Measurements from ENCODE around the gene DHX35. TPM values are rescaled to one million over a fixed set of nuclear protein-coding genes. Genes with fewer than 3 reads are reported as not detected.

Gene DHX35
- total RNA-seq, 3 donors from 2014 or later (not counting 1 experiment from before 2014, with no cell fraction given), result 8.8 to 11.4 (median 10.2) TPM

DNA sequence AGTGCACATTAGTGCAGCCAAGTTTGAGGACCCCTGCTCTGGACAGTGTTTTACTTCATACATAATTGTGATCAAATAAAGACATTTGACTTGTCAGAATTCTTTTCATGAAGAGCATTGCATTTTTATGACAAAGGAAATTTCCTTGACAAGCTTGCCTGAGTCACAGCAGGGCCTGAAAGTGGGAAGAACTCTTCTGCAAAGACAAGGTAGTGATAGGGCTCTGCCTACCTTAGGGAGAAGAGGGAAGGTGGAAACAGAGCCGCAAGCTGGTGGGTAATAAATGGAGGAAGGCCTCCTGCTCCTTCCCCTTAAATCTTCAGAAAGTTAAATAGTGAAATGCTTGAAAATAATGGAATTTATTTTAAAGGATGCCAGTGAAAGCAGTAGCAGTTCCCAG, 118.2 kb downstream of the DHX35 start:
- intact Hi-C loops (cut with micrococcal nuclease), result no loop called here
- H3K4me3 Mint-ChIP-seq, result no peak overlapping the region
- no peaks in the 10 kb centered on the region for H3K9me3 ChIP-seq (ENCODE audit: control insufficient read depth, insufficient read depth, low read length)
- H3K4me1 ChIP-seq (ENCODE audit: control insufficient read depth, insufficient read depth, low read length), result peaks cover 22% of the 10 kb centered on the region
- no peak for DNase-seq
- H3K9me3 Mint-ChIP-seq, result no peaks in the 10 kb centered on the region
- H3K27ac ChIP-seq (ENCODE audit: low read length), result no peak overlapping the region
- ATAC-seq, result no peak
- no peaks in the 10 kb centered on the region for H3K27me3 ChIP-seq (ENCODE audit: control insufficient read depth, insufficient read depth, low read length)
- no peaks in the 10 kb centered on the region for H3K36me3 Mint-ChIP-seq
- peaks cover 0 to 10% of the 10 kb centered on the region in 2 donors for H3K27me3 Mint-ChIP-seq (ENCODE audit: low read depth in 2 of 2)
- WGBS (ENCODE audit: insufficient coverage), result 100% methylated on average over 1 of the region's 1 CpG
- H3K36me3 ChIP-seq (ENCODE audit: control insufficient read depth, insufficient read depth, low read length), result no peaks in the 10 kb centered on the region
- H3K27ac Mint-ChIP-seq, result no peak overlapping the region
- no peak overlapping the region for H3K4me3 ChIP-seq (ENCODE audit: low read length)
- peaks cover 24 to 33% of the 10 kb centered on the region in 2 donors for H3K4me1 Mint-ChIP-seq
- TF ChIP-seq, protein P1, sequence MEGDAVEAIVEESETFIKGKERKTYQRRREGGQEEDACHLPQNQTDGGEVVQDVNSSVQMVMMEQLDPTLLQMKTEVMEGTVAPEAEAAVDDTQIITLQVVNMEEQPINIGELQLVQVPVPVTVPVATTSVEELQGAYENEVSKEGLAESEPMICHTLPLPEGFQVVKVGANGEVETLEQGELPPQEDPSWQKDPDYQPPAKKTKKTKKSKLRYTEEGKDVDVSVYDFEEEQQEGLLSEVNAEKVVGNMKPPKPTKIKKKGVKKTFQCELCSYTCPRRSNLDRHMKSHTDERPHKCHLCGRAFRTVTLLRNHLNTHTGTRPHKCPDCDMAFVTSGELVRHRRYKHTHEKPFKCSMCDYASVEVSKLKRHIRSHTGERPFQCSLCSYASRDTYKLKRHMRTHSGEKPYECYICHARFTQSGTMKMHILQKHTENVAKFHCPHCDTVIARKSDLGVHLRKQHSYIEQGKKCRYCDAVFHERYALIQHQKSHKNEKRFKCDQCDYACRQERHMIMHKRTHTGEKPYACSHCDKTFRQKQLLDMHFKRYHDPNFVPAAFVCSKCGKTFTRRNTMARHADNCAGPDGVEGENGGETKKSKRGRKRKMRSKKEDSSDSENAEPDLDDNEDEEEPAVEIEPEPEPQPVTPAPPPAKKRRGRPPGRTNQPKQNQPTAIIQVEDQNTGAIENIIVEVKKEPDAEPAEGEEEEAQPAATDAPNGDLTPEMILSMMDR (IDR thresholded peaks at IDR 0.05), result no peak

DNA sequence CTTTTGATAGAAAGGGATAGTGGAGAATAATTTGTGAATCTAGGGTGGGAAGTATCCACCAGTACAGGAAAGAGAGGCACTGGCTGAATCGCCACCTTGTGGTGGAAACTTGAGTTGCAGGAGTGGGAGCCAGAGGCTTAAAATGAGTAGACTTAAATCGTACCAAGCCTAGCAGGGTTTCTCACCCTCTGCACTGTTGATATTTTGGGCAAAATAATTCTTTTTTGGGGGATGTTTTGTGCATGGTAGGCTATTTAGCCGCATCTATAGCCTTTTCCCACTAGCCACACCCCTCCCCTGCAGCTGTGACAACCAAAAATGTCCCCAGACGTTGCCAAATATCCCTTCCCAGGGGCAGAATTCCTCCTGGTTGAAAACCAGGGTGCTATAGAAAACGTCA, 119.1 kb downstream of the DHX35 start:
- ATAC-seq (peak; percentile 67 to 74 (median 70)), DNase-seq (peak; percentile 76 to 87)
- Mint-ChIP-seq H3K4me1 (peaks cover 24 to 33% of the 10 kb centered on the region in 2 donors), H3K9me3 (no peaks in the 10 kb centered on the region), H3K4me3 (no peak overlapping the region), H3K36me3 (no peaks in the 10 kb centered on the region), H3K27me3 (ENCODE audit: low read depth in 2 of 2) (peaks cover 0 to 6% of the 10 kb centered on the region in 2 donors), H3K27ac (no peak overlapping the region)
- Histone ChIP-seq H3K4me1 (ENCODE audit: control insufficient read depth, insufficient read depth, low read length) (peaks cover 22% of the 10 kb centered on the region), H3K9me3 (ENCODE audit: control insufficient read depth, insufficient read depth, low read length) (no peaks in the 10 kb centered on the region), H3K4me3 (ENCODE audit: low read length) (no peak overlapping the region), H3K27ac (ENCODE audit: low read length) (no peak overlapping the region), H3K27me3 (ENCODE audit: control insufficient read depth, insufficient read depth, low read length) (no peaks in the 10 kb centered on the region), H3K36me3 (ENCODE audit: control insufficient read depth, insufficient read depth, low read length) (no peaks in the 10 kb centered on the region)
- 18% methylated on average over 5 of the region's 5 CpGs for WGBS (ENCODE audit: insufficient coverage)
- TF ChIP-seq, protein P1 (IDR thresholded peaks at IDR 0.05), result peak; percentile 94
- intact Hi-C loops (cut with micrococcal nuclease), result loop anchor here (1.0 kb wide), 1 partner anchor 31 kb away; no protein-coding TSS in a partner anchor

DNA sequence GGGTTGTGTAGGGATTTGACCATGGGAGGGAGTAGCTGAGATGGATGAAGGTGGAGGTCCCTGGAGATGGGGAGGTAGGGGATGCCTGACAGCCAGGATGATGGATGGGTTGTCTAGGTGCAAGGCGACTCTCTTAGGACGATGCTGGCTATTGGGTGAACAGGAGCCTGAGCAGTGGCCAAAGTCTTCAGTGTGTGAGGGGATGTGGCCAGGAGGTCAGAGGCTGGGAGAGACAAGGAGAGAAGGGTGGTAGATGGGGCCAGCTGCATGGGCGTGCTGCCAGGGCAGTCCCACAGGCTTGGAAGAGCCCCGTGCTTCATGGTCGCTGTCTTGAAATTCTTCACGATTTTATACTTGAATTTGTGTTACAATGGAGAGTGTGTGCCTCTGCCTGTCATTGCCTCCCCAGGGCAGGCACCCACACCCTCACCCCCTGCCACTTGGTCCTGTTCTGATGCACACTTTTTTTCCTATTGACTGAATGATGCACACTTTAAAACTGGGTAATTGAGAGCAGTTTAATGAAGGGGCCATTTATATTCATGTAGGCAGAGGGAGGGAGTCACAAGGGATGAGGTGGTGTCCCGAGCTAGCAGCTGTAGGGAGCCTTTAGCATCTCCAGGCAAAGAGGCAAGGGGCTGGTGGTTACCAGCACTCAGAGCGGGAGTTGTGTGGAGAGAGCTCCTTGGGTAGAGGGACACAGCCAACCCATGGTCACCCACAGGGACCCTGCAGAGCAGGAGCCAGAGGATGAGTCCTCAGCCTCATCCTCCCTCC, 120.7 kb downstream of the DHX35 start:
- Mint-ChIP-seq H3K36me3 (no peaks in the 10 kb centered on the region), H3K9me3 (no peaks in the 10 kb centered on the region), H3K4me1 (peaks cover 20 to 30% of the 10 kb centered on the region in 2 donors), H3K4me3 (no peak overlapping the region), H3K27me3 (ENCODE audit: low read depth in 2 of 2) (peaks cover 0 to 3% of the 10 kb centered on the region in 2 donors), H3K27ac (no peak overlapping the region)
- WGBS (ENCODE audit: insufficient coverage), result 74% methylated on average over 8 of the region's 8 CpGs
- TF ChIP-seq, protein P1 (IDR thresholded peaks at IDR 0.05), result no peak
- Histone ChIP-seq H3K27ac (ENCODE audit: low read length) (no peak overlapping the region), H3K4me3 (ENCODE audit: low read length) (no peak overlapping the region), H3K9me3 (ENCODE audit: control insufficient read depth, insufficient read depth, low read length) (no peaks in the 10 kb centered on the region), H3K36me3 (ENCODE audit: control insufficient read depth, insufficient read depth, low read length) (no peaks in the 10 kb centered on the region), H3K4me1 (ENCODE audit: control insufficient read depth, insufficient read depth, low read length) (peaks cover 17% of the 10 kb centered on the region), H3K27me3 (ENCODE audit: control insufficient read depth, insufficient read depth, low read length) (no peaks in the 10 kb centered on the region)
- no peak for ATAC-seq
- no peak for DNase-seq
- intact Hi-C loops (cut with micrococcal nuclease), result no loop called here

Data from natural killer cell (primary cell).